GM10266 (cell line): ENCODE data around the gene IQGAP3.

Experiments used
- DNase-seq: peaks from one replicate; pipeline ENCODE4 v3.0.0; 2012; ENCODE audit errors: extremely low spot score
- CTCF ChIP-seq: IDR thresholded peaks from 2 replicates; pipeline ENCODE4 v1.5.1; 2012; ENCODE audit warnings: mild to moderate bottlenecking, low read depth; ENCODE audit not compliant: control insufficient read depth, insufficient read depth; ENCODE audit errors: missing control alignments

IQGAP3 gene

GRCh38 chr1:156486421-156487344 is 85.7 kb downstream of the IQGAP3 start:
- no peak for TF ChIP-seq CTCF
- DNase-seq = no peak

GRCh38 chr1:156485984-156486383 is 86.4 kb downstream of the IQGAP3 start:
- no peak for TF ChIP-seq CTCF
- no peak for DNase-seq

DNA sequence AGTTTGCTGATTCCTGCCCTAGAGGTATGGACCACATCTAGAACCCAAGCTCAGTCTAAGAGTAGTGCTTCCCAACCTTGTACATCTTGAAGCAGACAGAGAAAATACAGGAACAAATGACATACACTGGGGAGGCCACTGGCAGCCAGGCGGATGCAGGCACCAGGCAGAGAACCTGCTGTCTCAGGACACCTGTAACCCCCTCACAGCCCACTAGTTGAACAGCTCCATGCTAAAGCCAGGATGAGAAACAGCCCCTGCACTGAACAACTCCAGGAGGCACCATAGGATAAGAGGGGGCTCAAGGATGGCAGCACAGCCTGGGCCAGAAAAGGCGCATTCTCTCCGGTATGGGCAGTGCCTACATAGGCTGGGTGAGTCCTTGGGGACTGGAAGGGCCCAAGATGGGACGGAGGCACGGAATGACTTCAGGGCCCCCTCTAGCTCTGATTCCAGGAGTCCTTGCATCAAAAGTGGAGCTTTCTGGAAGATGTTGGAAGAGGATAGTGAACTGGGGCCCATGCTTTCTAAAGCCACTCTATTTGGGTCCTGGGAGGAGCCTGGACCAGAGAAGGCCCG is 87.8 kb downstream of the IQGAP3 start:
- DNase-seq = no peak
- TF ChIP-seq CTCF = no peak

DNA sequence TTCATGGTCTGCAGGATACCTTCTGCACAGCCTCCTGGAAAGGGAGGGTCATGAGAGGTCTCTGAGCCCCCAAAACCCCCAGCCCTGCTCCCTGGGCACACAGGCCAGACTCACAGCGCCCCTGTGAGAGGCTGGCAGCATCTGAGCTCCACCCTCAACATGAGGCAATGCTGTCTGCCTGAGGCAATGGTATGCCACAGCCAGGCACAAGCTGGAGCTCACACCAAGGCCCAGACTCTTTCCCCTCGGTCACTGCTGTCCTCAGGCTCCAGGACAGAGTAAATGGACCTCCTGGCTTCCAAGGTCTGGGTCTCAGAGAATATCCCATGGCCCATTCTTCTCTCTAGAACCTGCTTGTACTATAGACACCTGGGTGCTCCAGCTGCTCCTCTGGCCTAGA is 89.0 kb downstream of the IQGAP3 start:
- no peak for DNase-seq
- TF ChIP-seq CTCF = no peak

- TF ChIP-seq CTCF = no peak
- no peak for DNase-seq
These were observed 90.1 kb downstream of the IQGAP3 start for GRCh38 chr1:156482276-156482675.

DNA sequence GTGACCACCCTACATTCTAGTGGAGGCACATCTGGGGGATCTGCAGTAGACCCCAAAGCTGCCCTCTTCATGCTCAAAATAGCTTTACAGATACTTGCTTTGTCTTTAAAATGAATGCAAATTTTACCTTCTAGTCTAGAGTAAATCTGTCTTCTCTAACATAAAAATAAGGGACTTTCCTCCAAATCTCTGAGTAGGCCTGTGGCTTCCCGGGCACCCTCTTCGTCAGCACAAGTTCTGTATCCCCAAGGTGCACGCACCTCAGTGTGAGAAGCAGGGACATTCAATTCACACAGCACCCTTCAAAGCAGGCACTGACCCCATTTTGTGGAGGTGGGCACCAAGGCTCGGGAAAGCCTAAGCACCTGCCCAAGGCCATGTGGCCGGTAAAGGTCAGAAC is 90.8 kb downstream of the IQGAP3 start:
- TF ChIP-seq CTCF = no peak
- peak; percentile 59 for DNase-seq
